Chondrocyte (in vitro differentiated cells): ENCODE results near the gene BPHL. TPM values are rescaled to one million over a fixed set of nuclear protein-coding genes. Genes with fewer than 3 reads are reported as not detected.
"Not testable (repeated sequence)": the region's sequence is repeated elsewhere in the genome, so short reads cannot be mapped to it uniquely, and the experiment has no call there.

ENCODE experiments used
- DNase-seq: peaks from one replicate; pipeline ENCODE4 v3.0.0; 2021; ENCODE audit warnings: mixed read lengths, low spot score
- H3K27ac Mint-ChIP-seq: one replicate; pipeline ENCODE4 v1.8.0; 2021; ENCODE audit warnings: mild to moderate bottlenecking, moderate library complexity, mixed read lengths; ENCODE audit not compliant: unreplicated experiment
- H3K27me3 Mint-ChIP-seq: 2 replicates; pipeline ENCODE4 v1.8.0; 2021; ENCODE audit warnings: low read depth, mixed read lengths
- H3K36me3 Mint-ChIP-seq: 2 replicates; pipeline ENCODE4 v1.8.0; 2021; ENCODE audit warnings: low read depth, mixed read lengths
- H3K4me1 Mint-ChIP-seq: 2 replicates; pipeline ENCODE4 v1.8.0; 2021; ENCODE audit warnings: low read depth, mild to moderate bottlenecking, mixed read lengths
- H3K4me3 Mint-ChIP-seq: one replicate; pipeline ENCODE4 v1.8.0; 2021; ENCODE audit warnings: mild to moderate bottlenecking, moderate library complexity, mixed read lengths; ENCODE audit not compliant: unreplicated experiment
- H3K9me3 Mint-ChIP-seq: 2 replicates; pipeline ENCODE4 v1.8.0; 2021; ENCODE audit warnings: low read depth, mixed read lengths
- CTCF ChIP-seq: fragments of 200-600 bp; sonication (generic); IDR thresholded peaks from 2 replicates; pipeline ENCODE4 v1.5.0; 2021; ENCODE audit warnings: antibody characterized with exemption, mild to moderate bottlenecking, moderate library complexity
- total RNA-seq: library from RNA; stranded (reverse); gene quantifications from 3 replicates; pipeline ENCODE4 v1.2.1, GENCODE V29; 2021

Gene BPHL
- total RNA-seq, 1 donor from 2014 or later = 26.2 TPM

- Mint-ChIP-seq H3K4me1 (peaks cover 24% of the 10 kb centered on the region), H3K27ac (peak overlapping the region; percentile 45), H3K4me3 (no peak overlapping the region), H3K36me3 (peaks cover 20% of the 10 kb centered on the region), H3K27me3 (no peaks in the 10 kb centered on the region), H3K9me3 (no peaks in the 10 kb centered on the region)
- no peak for TF ChIP-seq CTCF
- no peak for DNase-seq
Observed at GRCh38 chr6:3152689-3153088, 34.2 kb downstream of the BPHL start.

- H3K36me3 Mint-ChIP-seq = peaks cover 20% of the 10 kb centered on the region
- not testable (repeated sequence) for H3K9me3 Mint-ChIP-seq, H3K27me3 Mint-ChIP-seq, DNase-seq
- H3K4me1 Mint-ChIP-seq = peaks cover 33% of the 10 kb centered on the region
- H3K27ac Mint-ChIP-seq = peak overlapping the region; percentile 54
- peak overlapping the region; percentile 90 for H3K4me3 Mint-ChIP-seq
Observed at GRCh38 chr6:3155416-3155815, 36.9 kb downstream of the BPHL start.

GRCh38 chr6:3156184-3157130 lies 37.9 kb downstream of the BPHL start:
- H3K36me3 Mint-ChIP-seq = peaks cover 20% of the 10 kb centered on the region
- peak overlapping the region; percentile 85 for H3K27ac Mint-ChIP-seq

GRCh38 chr6:3157131-3157933 lies 38.8 kb downstream of the BPHL start, which contains the start of gene TUBB2A:
Gene TUBB2A (minus strand): TSS chr6:3157544. CDS start chr6:3157463, 81 bp downstream.
- TF ChIP-seq CTCF = peak; percentile 80
- H3K4me3 Mint-ChIP-seq = peak within 1 kb of the TSS; percentile 90
- no peak for DNase-seq
- no peaks in the 10 kb centered on the region for H3K27me3 Mint-ChIP-seq
- peaks cover 16% of the 10 kb centered on the region for H3K36me3 Mint-ChIP-seq
- H3K4me1 Mint-ChIP-seq = peaks cover 40% of the 10 kb centered on the region
- no peaks in the 10 kb centered on the region for H3K9me3 Mint-ChIP-seq
- H3K27ac Mint-ChIP-seq = peak within 1 kb of the TSS; percentile 92

More at GRCh38 chr6:3156184-3157130, 37.9 kb downstream of the BPHL start:
- H3K4me3 Mint-ChIP-seq = peak overlapping the region; percentile 90
- DNase-seq, H3K9me3 Mint-ChIP-seq, H3K27me3 Mint-ChIP-seq: not testable (repeated sequence)
- H3K4me1 Mint-ChIP-seq = peaks cover 39% of the 10 kb centered on the region

- Mint-ChIP-seq H3K9me3 (no peaks in the 10 kb centered on the region), H3K27me3 (no peaks in the 10 kb centered on the region), H3K4me1 (peaks cover 45% of the 10 kb centered on the region), H3K27ac (peak overlapping the region; percentile 92), H3K4me3 (peak overlapping the region; percentile 42), H3K36me3 (peaks cover 5% of the 10 kb centered on the region)
- DNase-seq = no peak
- no peak for TF ChIP-seq CTCF
Observed at GRCh38 chr6:3159805-3160781, 41.6 kb downstream of the BPHL start.
